HL-60 (cell line): ENCODE results near the gene SLC40A1.

ENCODE experiments used
- POLR2AphosphoS5 ChIP-seq: IDR thresholded peaks from 2 replicates; pipeline ENCODE4 v1.6.1; 2012; ENCODE audit warnings: low read depth
- SPI1 ChIP-seq: IDR thresholded peaks from 2 replicates; pipeline ENCODE4 v1.6.1; 2012; ENCODE audit warnings: low read depth, mild to moderate bottlenecking, borderline replicate concordance
- TF ChIP-seq, protein P1 (sequence below): IDR thresholded peaks from one replicate; pipeline ENCODE4 v1.5.1; 2011; ENCODE audit warnings: low read length, control low read depth, inconsistent platforms; ENCODE audit not compliant: insufficient read depth

- TF ChIP-seq, protein P1, sequence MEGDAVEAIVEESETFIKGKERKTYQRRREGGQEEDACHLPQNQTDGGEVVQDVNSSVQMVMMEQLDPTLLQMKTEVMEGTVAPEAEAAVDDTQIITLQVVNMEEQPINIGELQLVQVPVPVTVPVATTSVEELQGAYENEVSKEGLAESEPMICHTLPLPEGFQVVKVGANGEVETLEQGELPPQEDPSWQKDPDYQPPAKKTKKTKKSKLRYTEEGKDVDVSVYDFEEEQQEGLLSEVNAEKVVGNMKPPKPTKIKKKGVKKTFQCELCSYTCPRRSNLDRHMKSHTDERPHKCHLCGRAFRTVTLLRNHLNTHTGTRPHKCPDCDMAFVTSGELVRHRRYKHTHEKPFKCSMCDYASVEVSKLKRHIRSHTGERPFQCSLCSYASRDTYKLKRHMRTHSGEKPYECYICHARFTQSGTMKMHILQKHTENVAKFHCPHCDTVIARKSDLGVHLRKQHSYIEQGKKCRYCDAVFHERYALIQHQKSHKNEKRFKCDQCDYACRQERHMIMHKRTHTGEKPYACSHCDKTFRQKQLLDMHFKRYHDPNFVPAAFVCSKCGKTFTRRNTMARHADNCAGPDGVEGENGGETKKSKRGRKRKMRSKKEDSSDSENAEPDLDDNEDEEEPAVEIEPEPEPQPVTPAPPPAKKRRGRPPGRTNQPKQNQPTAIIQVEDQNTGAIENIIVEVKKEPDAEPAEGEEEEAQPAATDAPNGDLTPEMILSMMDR = no peak
- TF ChIP-seq POLR2AphosphoS5 = no peak
- TF ChIP-seq SPI1 = no peak
Observed at GRCh38 chr2:189582809-189583192, 2.2 kb upstream of the SLC40A1 start.
